CD4-positive, alpha-beta T cell treated with Interleukin-21 for 1 hour (primary cell): ENCODE measurements around the gene RABGGTA.
"Not testable (repeated sequence)": the region's sequence is repeated elsewhere in the genome, so short reads cannot be mapped to it uniquely, and the experiment has no call there.

Experiments
- DNase-seq: peaks from one replicate; pipeline ENCODE4 v3.0.0-alpha.2; 2020

RABGGTA gene

GRCh38 chr14:24238123-24238522 is 33.3 kb downstream of the RABGGTA start:
- no peak for DNase-seq

- no peak for DNase-seq
These were observed 33.9 kb downstream of the RABGGTA start for GRCh38 chr14:24237463-24237955.

- no peak for DNase-seq
These were observed 34.5 kb downstream of the RABGGTA start for GRCh38 chr14:24236689-24237462.

DNA sequence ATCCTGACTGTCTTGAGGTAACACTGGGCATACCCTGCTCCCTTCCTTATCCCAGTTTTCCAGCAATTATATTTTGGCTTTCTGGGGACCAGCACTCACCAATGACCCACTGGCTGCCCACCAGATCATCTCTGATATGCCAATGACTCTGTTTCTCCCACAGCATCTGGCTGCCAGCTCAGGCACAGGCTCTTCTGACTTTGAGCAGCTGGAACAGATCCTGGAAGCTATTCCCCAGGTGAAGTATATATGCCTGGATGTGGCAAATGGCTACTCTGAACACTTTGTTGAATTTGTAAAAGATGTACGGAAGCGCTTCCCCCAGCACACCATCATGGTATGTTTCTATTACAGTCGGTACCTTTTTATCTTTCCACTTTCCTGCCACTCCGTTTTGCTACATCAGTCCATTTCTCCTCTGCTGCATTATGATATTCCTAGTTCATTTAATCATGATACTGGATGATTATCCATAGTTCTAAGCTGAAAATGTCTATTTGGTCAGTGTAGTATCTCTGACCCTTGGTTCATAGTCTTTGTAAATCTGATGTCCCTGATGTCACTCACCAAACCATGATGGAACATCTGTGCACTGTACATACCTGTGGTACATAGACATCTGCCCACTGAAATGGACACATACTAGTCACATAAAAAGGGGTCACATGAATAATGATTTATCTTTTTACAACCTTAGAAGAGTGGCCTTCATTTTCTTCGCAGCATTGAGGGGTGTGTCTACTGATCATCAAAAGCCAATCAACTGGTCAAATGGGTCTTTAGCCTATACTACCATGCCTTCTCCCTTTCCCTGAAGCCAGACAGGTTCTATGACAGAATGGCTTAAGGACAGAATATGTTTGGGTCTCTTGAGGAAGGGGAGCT is 35.4 kb downstream of the RABGGTA start:
- DNase-seq = no peak

- DNase-seq = no peak
These were observed 37.0 kb downstream of the RABGGTA start for GRCh38 chr14:24234095-24235005.

- DNase-seq = no peak
These were observed 37.9 kb downstream of the RABGGTA start for GRCh38 chr14:24233538-24233866.

DNA sequence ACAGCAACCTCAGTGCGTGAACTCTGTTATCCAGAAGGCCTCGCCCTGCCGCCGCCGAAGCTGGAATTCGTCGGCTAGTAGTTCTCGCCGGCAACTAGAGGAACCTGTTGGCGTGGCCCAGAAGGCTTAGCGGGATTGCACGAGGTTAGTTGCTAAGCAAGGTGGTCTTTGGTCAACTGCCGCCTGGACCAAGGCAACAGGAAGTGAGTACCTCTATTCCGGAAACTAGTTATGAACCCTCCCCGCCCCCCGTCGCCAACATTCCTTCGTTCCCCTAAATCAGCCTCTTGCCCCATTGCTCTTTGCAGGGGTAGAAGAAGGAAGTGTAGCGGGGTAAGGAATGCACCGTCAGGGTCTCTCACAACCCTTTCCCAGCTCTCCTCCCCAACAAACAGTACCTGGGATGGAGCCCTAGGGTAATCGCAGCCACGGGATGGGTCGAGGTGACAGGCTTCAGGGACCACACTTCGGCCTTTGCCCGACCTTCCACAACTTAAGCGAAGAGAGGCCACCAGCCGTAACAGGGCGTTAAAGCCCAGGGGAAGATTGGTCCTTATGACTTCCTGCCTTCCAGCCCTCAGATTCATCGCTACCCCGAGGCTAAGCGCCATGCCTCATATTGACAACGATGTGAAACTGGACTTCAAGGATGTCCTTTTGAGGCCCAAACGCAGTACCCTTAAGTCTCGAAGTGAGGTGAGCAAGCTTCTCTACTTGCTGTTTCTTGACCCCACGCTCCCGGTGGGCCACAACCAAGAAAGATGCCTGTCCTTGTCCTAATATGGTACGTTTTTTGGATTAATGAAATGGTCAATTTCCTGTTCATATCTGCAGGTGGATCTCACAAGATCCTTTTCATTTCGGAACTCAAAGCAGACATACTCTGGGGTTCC is 38.5 kb downstream of the RABGGTA start, which contains the start of gene GMPR2:
TSS of gene GMPR2 (plus strand) at position 285 of the 893 bp plus-strand sequence. CDS start at position 610, 325 bp downstream.
- DNase-seq = peak; percentile 31

DNA sequence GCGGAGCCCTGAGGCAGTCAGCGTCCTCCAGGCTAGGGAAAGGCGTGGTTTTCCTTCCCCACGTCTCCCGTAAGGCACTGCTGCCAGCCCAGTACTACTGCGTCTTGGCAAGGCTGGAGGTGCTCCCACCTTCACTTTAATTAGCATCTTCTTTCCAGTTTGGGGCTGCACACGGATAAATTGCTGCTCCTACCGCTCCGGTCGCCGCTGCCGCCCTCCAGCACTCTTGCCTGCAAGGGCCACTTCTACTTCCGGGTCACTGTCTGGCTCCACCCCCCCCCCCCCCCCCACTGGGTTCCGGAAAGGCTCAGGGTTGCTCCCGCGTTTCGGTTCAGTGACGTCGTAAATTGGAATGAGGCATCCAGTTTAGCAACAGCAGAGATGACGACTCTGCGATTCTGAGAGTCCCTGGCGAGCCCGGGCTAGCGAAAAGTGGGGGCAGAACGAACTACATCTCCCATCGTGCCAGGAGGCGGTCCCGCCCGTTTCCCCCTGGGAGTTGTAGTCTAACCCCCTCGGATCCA is 39.2 kb downstream of the RABGGTA start, which contains the start of gene NEDD8:
TSS of gene NEDD8 (minus strand) at position 247 of the 524 bp plus-strand sequence. CDS start at position 147, 100 bp downstream.
- peak; percentile 89 for DNase-seq

DNA sequence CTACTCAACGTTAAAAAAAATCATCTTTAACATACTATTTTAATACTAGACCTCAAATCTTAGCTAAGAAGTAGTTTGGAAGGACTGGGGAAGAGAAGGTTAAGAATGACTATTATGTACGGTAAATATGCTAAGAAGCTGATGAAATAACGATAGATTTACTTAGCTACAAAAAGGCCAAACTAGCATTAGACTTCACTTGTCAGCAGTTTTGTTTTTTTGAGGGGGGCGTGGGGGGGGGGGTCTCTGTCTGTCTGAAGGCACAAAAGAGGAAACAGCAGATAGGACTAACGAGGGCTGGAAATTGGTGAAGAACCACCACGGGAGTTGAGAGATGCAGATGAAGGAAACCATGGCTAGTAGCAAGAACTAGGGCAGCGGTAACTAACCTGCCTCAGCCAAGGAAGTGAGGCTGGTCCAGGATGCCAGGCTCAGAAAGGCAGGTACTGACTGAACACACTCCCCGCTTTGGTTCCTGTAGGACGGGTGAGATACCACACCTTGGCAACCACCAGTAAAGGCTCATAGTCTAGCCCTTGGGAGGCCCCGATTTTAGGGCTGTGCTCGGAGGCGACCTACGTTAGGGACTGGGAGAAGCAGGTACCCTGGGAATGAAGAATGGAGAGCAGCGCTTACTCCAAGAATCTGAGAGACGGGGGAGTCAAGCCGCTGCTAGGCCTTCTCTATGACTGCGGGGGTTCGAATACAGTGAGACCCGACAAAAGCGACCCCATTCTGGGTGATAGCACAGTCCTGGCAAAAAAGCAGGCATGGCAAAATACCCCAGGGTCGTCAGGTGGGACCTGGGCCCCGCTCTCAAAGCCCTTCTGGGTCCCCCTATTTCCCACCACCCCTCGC is 39.9 kb downstream of the RABGGTA start:
- peak; percentile 38 for DNase-seq

GRCh38 chr14:24228902-24229301 is 42.5 kb downstream of the RABGGTA start:
- no peak for DNase-seq

DNA sequence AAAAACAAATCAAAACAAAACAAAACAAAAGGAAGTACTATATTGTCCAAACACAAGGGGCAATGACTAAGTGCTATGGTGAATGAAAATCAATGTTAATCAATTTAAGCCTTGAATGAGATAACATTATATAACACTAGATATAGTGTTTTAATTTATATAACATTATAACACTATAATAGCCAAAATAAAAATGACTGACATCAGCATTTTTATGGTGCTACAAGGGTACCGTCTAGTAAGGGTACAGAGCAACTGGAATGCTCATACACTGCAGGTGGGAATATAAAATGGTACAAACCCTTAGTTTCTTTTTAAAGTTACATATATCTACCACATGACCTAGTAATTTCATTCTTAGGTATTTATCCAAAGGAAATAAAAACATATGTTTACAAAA is 44.9 kb downstream of the RABGGTA start:
- DNase-seq = no peak

DNA sequence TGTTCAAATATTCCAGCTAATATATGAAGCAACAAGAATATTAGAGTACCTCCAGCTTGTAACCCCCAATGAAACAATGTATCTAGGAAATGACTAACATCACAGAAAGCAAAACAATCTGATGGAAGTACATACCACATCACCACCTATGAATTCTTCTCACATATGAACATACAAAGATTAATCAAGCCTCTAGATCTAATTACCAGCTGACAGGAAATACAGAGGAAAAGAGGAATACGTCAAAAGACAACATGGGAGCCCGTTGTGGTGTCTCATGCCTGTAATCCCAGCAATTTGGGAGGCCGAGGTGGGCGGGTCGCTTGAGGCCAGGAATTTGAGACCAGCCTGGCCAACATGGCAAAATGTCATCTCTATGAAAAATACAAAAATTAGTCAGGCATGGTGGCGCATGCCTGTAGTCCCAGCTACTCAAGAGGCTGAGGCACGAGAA is 46.8 kb downstream of the RABGGTA start:
- DNase-seq = no peak

DNA sequence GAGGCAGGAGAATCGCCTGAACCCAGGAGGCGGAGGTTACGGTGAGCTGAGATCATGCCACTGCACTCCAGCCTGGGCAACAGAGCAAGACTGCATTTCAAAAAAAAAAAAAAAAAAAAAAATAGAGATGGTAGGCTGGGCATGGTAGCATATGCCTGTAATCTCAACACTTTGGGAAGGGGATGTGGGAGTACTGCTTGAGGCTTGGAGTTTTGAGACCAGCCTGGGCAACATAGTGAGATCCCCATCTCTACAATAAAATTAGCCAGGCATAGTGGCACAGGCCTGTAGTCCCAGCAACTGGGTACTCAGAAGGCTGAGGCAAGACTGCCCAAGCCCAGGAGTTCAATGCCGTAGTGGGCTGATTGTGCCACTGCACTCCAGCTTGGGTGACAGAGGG is 48.4 kb downstream of the RABGGTA start:
- DNase-seq = not testable (repeated sequence)

DNA sequence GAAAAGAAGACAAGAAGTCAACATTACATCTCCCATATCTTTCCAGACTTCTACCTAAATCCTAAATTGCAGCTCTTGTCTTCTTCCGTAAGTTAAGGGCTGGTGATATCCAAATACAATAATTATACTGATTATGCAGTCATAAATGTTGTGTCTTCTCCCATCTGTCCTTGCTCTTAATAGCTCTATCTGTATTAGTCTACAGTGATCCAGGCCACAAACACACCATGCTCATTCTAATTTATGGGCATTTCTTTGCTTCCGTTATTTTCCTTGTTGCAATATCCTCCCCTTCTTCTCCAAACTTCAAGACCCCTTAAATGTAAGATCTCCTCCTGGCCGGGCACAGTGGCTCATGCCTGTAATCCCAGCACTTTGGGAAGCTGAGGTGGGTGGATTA is 51.9 kb downstream of the RABGGTA start:
- no peak for DNase-seq

- DNase-seq = no peak
These were observed 52.3 kb downstream of the RABGGTA start for GRCh38 chr14:24219080-24219479.

DNA sequence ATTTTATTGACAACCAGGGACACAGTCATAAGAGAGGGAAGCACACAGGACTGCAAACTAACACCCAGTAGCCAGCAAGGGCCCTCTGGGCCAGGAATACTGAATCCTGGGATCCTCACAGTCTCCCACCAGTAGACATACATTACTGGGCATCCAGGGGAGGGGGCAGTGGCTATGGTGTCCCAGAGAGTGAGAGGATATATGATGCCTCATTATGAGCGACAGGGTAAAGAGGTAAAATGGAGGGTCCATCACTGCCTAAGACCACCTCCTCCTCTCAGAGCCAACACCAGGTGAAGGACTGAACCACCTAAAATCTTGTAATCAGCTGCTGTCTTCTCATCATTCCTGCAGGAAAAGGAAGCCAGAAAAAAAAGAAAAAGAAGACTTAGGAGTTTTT is 54.5 kb downstream of the RABGGTA start:
- not testable (repeated sequence) for DNase-seq

DNA sequence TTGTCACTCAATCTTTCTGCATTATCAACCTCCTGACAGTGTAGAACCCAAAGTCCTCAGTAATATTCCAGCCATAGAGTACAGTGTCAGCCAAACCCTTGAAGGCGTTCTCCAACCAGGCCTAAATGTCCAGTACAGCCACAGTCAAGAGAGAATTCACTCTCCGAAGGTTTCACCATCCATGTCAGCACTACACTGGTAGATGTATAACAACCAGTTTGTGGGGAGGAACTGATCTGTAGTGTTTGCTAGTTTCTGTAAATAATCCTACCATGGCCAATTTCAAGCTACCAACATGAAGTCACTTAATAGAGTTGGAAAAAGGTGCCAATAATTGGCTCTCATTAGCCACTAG is 55.1 kb downstream of the RABGGTA start:
- no peak for DNase-seq
